Sigmoid colon (tissue), 4 donors: ENCODE measurements around the gene LAPTM4A.

Experiments
- CTCF ChIP-seq, 4 experiments: fragments of 450-650 bp in 3 of 4; fragments of 200-600 bp in 1 of 4; IDR thresholded peaks; one replicate each; pipeline ENCODE4 v1.5.1; 2016 to 2019; ENCODE audit warnings: antibody characterized with exemption in 4 of 4, mild to moderate bottlenecking in 3 of 4, moderate library complexity in 2 of 4
- EP300 ChIP-seq, 4 donors: sonication (generic); formaldehyde crosslinking; IDR thresholded peaks; one replicate each; pipeline ENCODE4 v1.6.1; 2017; ENCODE audit warnings: antibody characterized with exemption in 4 of 4
- POLR2A ChIP-seq, 2 donors: fragments of 450-650 bp; IDR thresholded peaks; one replicate each; pipeline ENCODE4 v1.6.1; 2016; ENCODE audit warnings: antibody characterized with exemption in 2 of 2, mild to moderate bottlenecking in 2 of 2, moderate library complexity in 2 of 2
- POLR2AphosphoS5 ChIP-seq, 4 donors: sonication (generic); formaldehyde crosslinking; IDR thresholded peaks; one replicate each; pipeline ENCODE4 v1.6.1; 2017; ENCODE audit warnings: antibody characterized with exemption in 4 of 4

- no peak for TF ChIP-seq CTCF (IDR thresholded peaks at IDR 0.05)
- no peak for TF ChIP-seq EP300 (IDR thresholded peaks at IDR 0.05)
- TF ChIP-seq POLR2A (IDR thresholded peaks at IDR 0.05) = no peak
- TF ChIP-seq POLR2AphosphoS5 (IDR thresholded peaks at IDR 0.05) = peak in 3 of 4 donors; percentile 69 to 78 (median 77)
These were observed 16.7 kb upstream of the LAPTM4A start for GRCh38 chr2:20067992-20068584.
